Body of pancreas (tissue), 4 donors: ENCODE measurements around the gene FPR2. TPM values are rescaled to one million over a fixed set of nuclear protein-coding genes. Genes with fewer than 3 reads are reported as not detected.

ENCODE experiments used
- ATAC-seq: fragments of 150-250 bp; one replicate; pipeline ENCODE4 v1.9.1; 2016
- DNase-seq, 4 donors: peaks; one replicate each; pipeline ENCODE4 v3.0.0-alpha.2; 2019
- H3K27ac ChIP-seq, 4 donors: fragments of 200-600 bp; sonication (generic); 1 replicate in 3 of 4; 2 replicates in 1 of 4; pipeline versions ENCODE4 v1.5.1 to v1.6.1; 2016 to 2019; ENCODE audit warnings: mild to moderate bottlenecking in 1 of 4, mixed read lengths in 1 of 4, moderate library complexity in 1 of 4
- H3K27me3 ChIP-seq, 2 donors: fragments of 200-600 bp; sonication (generic); one replicate each; pipeline ENCODE4 v1.6.0; 2016; ENCODE audit warnings: mild to moderate bottlenecking in 1 of 2
- H3K36me3 ChIP-seq, 2 donors: fragments of 200-600 bp; sonication (generic); replicated peaks in 1 of 2; 2 replicates each; pipeline ENCODE4 v1.5.1; 2016; ENCODE audit warnings: low read depth in 2 of 2; ENCODE audit not compliant: insufficient read depth in 1 of 2
- H3K4me1 ChIP-seq: fragments of 200-600 bp; sonication (generic); one replicate; pipeline ENCODE4 v1.6.0; 2016
- H3K4me3 ChIP-seq, 2 donors: fragments of 200-600 bp; sonication (generic); 1 replicate in 1 of 2; 2 replicates in 1 of 2; pipeline ENCODE4 v1.5.1; 2016 to 2019
- H3K9me3 ChIP-seq, 3 donors: fragments of 200-600 bp; sonication (generic); 1 replicate in 2 of 3; 2 replicates in 1 of 3; pipeline ENCODE4 v1.5.1; 2016
- CTCF ChIP-seq, 7 experiments: fragments of 450-650 bp in 4 of 7; fragments of 200-600 bp in 3 of 7; sonication (generic) in 3 of 7; IDR thresholded peaks; one replicate each; pipeline ENCODE4 v1.5.1; 2016 to 2019; ENCODE audit warnings: antibody characterized with exemption in 7 of 7
- POLR2A ChIP-seq, 3 donors: fragments of 450-650 bp; IDR thresholded peaks; one replicate each; pipeline ENCODE4 v1.6.1; 2016; ENCODE audit warnings: antibody characterized with exemption in 3 of 3, mild to moderate bottlenecking in 2 of 3
- WGBS, 2 donors: methylation state at CpG; one replicate each; pipeline ENCODE4 v1.1.5; 2017; 5-methylcytosine and 5-hydroxymethylcytosine counted together
- intact Hi-C: fragments of 100-400 bp; cut with DNase I; formaldehyde crosslinking; loops from one replicate; pipeline ENCODE4 v1.15.1; 2023
- total RNA-seq, 2 donors: library from RNA; depleted of rRNA; stranded (reverse); fragments of >200 nt; gene quantifications; one replicate each; pipeline ENCODE4 v1.1.0, GENCODE V29; 2016

The FPR2 gene
- total RNA-seq, 2 donors from 2014 or later, result 0.78 TPM; not detected in 1

- no peaks in the 10 kb centered on the region for H3K36me3 ChIP-seq
- no peaks in the 10 kb centered on the region for H3K27me3 ChIP-seq
- H3K9me3 ChIP-seq, result peaks cover 0 to under 1% (median 0%) of the 10 kb centered on the region in 3 donors
- WGBS, 2 donors, result 54 to 77% methylated on average over 11 of the region's 11 CpGs
- intact Hi-C loops, result no loop called here
- no peak overlapping the region for H3K4me3 ChIP-seq
- no peaks in the 10 kb centered on the region for H3K4me1 ChIP-seq
- peak overlapping the region in 1 of 4 donors; percentile 46 for H3K27ac ChIP-seq
- TF ChIP-seq CTCF (IDR thresholded peaks at IDR 0.05), result no peak
- peak in 1 of 3 donors; percentile 16 for TF ChIP-seq POLR2A (IDR thresholded peaks at IDR 0.05)
- peak in 1 of 4 donors; percentile 65 for DNase-seq
- ATAC-seq, result no peak
Measured at GRCh38 chr19:51811344-51811743, 50.4 kb downstream of the FPR2 start.

- Histone ChIP-seq H3K4me3 (no peak overlapping the region), H3K4me1 (no peaks in the 10 kb centered on the region), H3K9me3 (peaks cover 0 to 3% (median 0%) of the 10 kb centered on the region in 3 donors), H3K27ac (no peak overlapping the region), H3K36me3 (no peaks in the 10 kb centered on the region), H3K27me3 (no peaks in the 10 kb centered on the region)
- TF ChIP-seq CTCF (IDR thresholded peaks at IDR 0.05) (no peak), POLR2A (IDR thresholded peaks at IDR 0.05) (no peak)
- WGBS, 2 donors, result 71 to 77% methylated on average over 9 of the region's 9 CpGs
- intact Hi-C loops, result no loop called here
- ATAC-seq (no peak), DNase-seq (no peak)
Measured at GRCh38 chr19:51815043-51815442, 54.1 kb downstream of the FPR2 start.

- intact Hi-C loops, result no loop called here
- Histone ChIP-seq H3K27me3 (no peaks in the 10 kb centered on the region), H3K36me3 (no peaks in the 10 kb centered on the region), H3K9me3 (peaks cover 0 to 3% (median 0%) of the 10 kb centered on the region in 3 donors), H3K27ac (no peak overlapping the region), H3K4me3 (no peak overlapping the region), H3K4me1 (no peaks in the 10 kb centered on the region)
- TF ChIP-seq CTCF (IDR thresholded peaks at IDR 0.05), result no peak
- TF ChIP-seq POLR2A (IDR thresholded peaks at IDR 0.05), result no peak
- ATAC-seq (no peak), DNase-seq (no peak)
- WGBS, 2 donors, result 76 to 86% methylated on average over 1 of the region's 1 CpG
Measured at GRCh38 chr19:51816711-51817110, 55.7 kb downstream of the FPR2 start.

- H3K27ac ChIP-seq, result no peak overlapping the region
- TF ChIP-seq CTCF (IDR thresholded peaks at IDR 0.05) (no peak), POLR2A (IDR thresholded peaks at IDR 0.05) (no peak)
- no peak for DNase-seq
- no peak for ATAC-seq
- intact Hi-C loops, result no loop called here
- no peaks in the 10 kb centered on the region for H3K27me3 ChIP-seq
- H3K4me1 ChIP-seq, result no peaks in the 10 kb centered on the region
- peaks cover 0 to 3% (median 0%) of the 10 kb centered on the region in 3 donors for H3K9me3 ChIP-seq
- no peaks in the 10 kb centered on the region for H3K36me3 ChIP-seq
- 27 to 50% methylated on average over 3 of the region's 3 CpGs for WGBS, 2 donors
- no peak overlapping the region for H3K4me3 ChIP-seq
Measured at GRCh38 chr19:51820011-51820410, 59.0 kb downstream of the FPR2 start.

Other genes with a start within 250 kb of the FPR2 start
- gene SIGLEC6, start 229.5 kb upstream of the FPR2 start, total RNA-seq, result under 1 TPM in 1 of 2 donors, not detected in 1; 0.26 TPM
- 1 to 10 TPM; 4.3 to 5.2 TPM for gene ZNF175, start 189.9 kb upstream of the FPR2 start, total RNA-seq
- gene SIGLEC5, start 130.8 kb upstream of the FPR2 start, total RNA-seq, result under 1 TPM in 1 of 2 donors, not detected in 1; 0.52 TPM
- not detected for gene SIGLEC14, start 114.4 kb upstream of the FPR2 start, total RNA-seq
- gene SPACA6, start 67.8 kb upstream of the FPR2 start, total RNA-seq, result 10 to 100 TPM in 1 of 2 donors, 1 to 10 TPM in 1; 7.9 to 16.3 TPM
- 10 to 100 TPM in 1 of 2 donors, 1 to 10 TPM in 1; 1.8 to 15.8 TPM for gene HAS1, start 37.2 kb upstream of the FPR2 start, total RNA-seq
- gene FPR1, start 9.3 kb upstream of the FPR2 start, total RNA-seq, result 1 to 10 TPM in 1 of 2 donors, not detected in 1; 4.7 TPM
- 1 to 10 TPM; 1.6 to 4.9 TPM for gene FPR3, start 34.0 kb downstream of the FPR2 start, total RNA-seq
- 10 to 100 TPM; 11.2 to 16.5 TPM for gene ZNF577, start 126.8 kb downstream of the FPR2 start, total RNA-seq
- gene ZNF649, start 143.8 kb downstream of the FPR2 start, total RNA-seq, result 1 to 10 TPM; 4.0 to 5.7 TPM
- 10 to 100 TPM in 1 of 2 donors, 1 to 10 TPM in 1; 2.3 to 10.5 TPM for gene ZNF613, start 166.3 kb downstream of the FPR2 start, total RNA-seq
- 1 to 10 TPM; 3.1 to 5.9 TPM for gene ZNF350, start 225.7 kb downstream of the FPR2 start, total RNA-seq
- 1 to 10 TPM; 5.6 to 7.8 TPM for gene ZNF615, start 247.0 kb downstream of the FPR2 start, total RNA-seq